Endothelial cell (in vitro differentiated cells): ENCODE measurements around the gene CDK6. TPM values are rescaled to one million over a fixed set of nuclear protein-coding genes. Genes with fewer than 3 reads are reported as not detected.

ENCODE experiments used
- DNase-seq: peaks from one replicate; pipeline ENCODE4 v3.0.0; 2021; ENCODE audit warnings: low spot score
- H3K27ac Mint-ChIP-seq: one replicate; pipeline ENCODE4 v1.8.0; 2021; ENCODE audit warnings: mixed read lengths, inconsistent platforms; ENCODE audit not compliant: unreplicated experiment
- H3K27me3 Mint-ChIP-seq: one replicate; pipeline ENCODE4 v1.8.0; 2021; ENCODE audit warnings: mild to moderate bottlenecking, moderate library complexity, mixed read lengths, inconsistent platforms; ENCODE audit not compliant: unreplicated experiment
- H3K36me3 Mint-ChIP-seq: one replicate; pipeline ENCODE4 v1.8.0; 2021; ENCODE audit warnings: mild to moderate bottlenecking, low read depth, mixed read lengths, inconsistent platforms; ENCODE audit not compliant: unreplicated experiment
- H3K4me1 Mint-ChIP-seq: one replicate; pipeline ENCODE4 v1.8.0; 2021; ENCODE audit warnings: mild to moderate bottlenecking, mixed read lengths, inconsistent platforms; ENCODE audit not compliant: unreplicated experiment
- H3K4me3 Mint-ChIP-seq: one replicate; pipeline ENCODE4 v1.8.0; 2021; ENCODE audit warnings: mild to moderate bottlenecking, mixed read lengths, inconsistent platforms; ENCODE audit not compliant: unreplicated experiment
- H3K9me3 Mint-ChIP-seq: one replicate; pipeline ENCODE4 v1.8.0; 2021; ENCODE audit warnings: mixed read lengths, inconsistent platforms; ENCODE audit not compliant: unreplicated experiment
- CTCF ChIP-seq: fragments of 200-600 bp; sonication (generic); IDR thresholded peaks from one replicate; pipeline ENCODE4 v1.5.0; 2021; ENCODE audit warnings: antibody characterized with exemption; ENCODE audit not compliant: unreplicated experiment
- total RNA-seq: library from RNA; stranded (reverse); fragmentation: NEBNext Ultra II Directional; extraction: Animal tissue kit (Norgen Biotek cat#: 25700); gene quantifications from one replicate; pipeline ENCODE4 v1.2.1, GENCODE V29; 2021; ENCODE audit not compliant: unreplicated experiment

CDK6 gene
- total RNA-seq, 1 donor from 2014 or later, result 32.6 TPM

- no peaks in the 10 kb centered on the region for H3K27me3 Mint-ChIP-seq
- H3K4me3 Mint-ChIP-seq, result peak overlapping the region; percentile 85
- peak; percentile 28 for DNase-seq
- no peak for TF ChIP-seq CTCF
- H3K9me3 Mint-ChIP-seq, result peaks cover 5% of the 10 kb centered on the region
- H3K4me1 Mint-ChIP-seq, result peaks cover 14% of the 10 kb centered on the region
- peaks cover 2% of the 10 kb centered on the region for H3K36me3 Mint-ChIP-seq
- peak overlapping the region; percentile 80 for H3K27ac Mint-ChIP-seq
Measured at GRCh38 chr7:92695308-92696261, 140.8 kb downstream of the CDK6 start.

GRCh38 chr7:92694211-92694610 is 142.2 kb downstream of the CDK6 start:
- Mint-ChIP-seq H3K4me1 (peaks cover 14% of the 10 kb centered on the region), H3K27ac (no peak overlapping the region), H3K36me3 (peaks cover 3% of the 10 kb centered on the region), H3K9me3 (peaks cover 5% of the 10 kb centered on the region), H3K27me3 (no peaks in the 10 kb centered on the region), H3K4me3 (no peak overlapping the region)
- no peak for DNase-seq
- TF ChIP-seq CTCF, result no peak

GRCh38 chr7:92693519-92693918 is 142.9 kb downstream of the CDK6 start:
- Mint-ChIP-seq H3K4me3 (no peak overlapping the region), H3K27ac (no peak overlapping the region), H3K36me3 (peaks cover 3% of the 10 kb centered on the region), H3K9me3 (peaks cover 5% of the 10 kb centered on the region), H3K4me1 (peaks cover 14% of the 10 kb centered on the region), H3K27me3 (no peaks in the 10 kb centered on the region)
- no peak for TF ChIP-seq CTCF
- DNase-seq, result no peak

GRCh38 chr7:92691578-92691977 is 144.8 kb downstream of the CDK6 start:
- Mint-ChIP-seq H3K36me3 (peaks cover 3% of the 10 kb centered on the region), H3K27ac (no peak overlapping the region), H3K4me3 (no peak overlapping the region), H3K9me3 (peaks cover 5% of the 10 kb centered on the region), H3K4me1 (peaks cover 14% of the 10 kb centered on the region), H3K27me3 (no peaks in the 10 kb centered on the region)
- DNase-seq, result peak; percentile 12
- TF ChIP-seq CTCF, result peak; percentile 53
